Astrocyte of the spinal cord (primary cell): ENCODE results near the gene TFR2.
A peak's percentile ranks its signal among the peaks of the same experiment; 100 is the strongest.

ENCODE experiments used
- DNase-seq: peaks from one replicate; pipeline ENCODE4 v3.0.0; 2011; ENCODE audit warnings: low read depth, low spot score
- H3K4me3 ChIP-seq: 2 replicates; pipeline ENCODE4 v1.5.1; 2011; ENCODE audit warnings: low read depth, mild to moderate bottlenecking, low read length, moderate library complexity
- in situ Hi-C: cut with HindIII; loops from 2 replicates; pipeline ENCODE4 v1.10.0; 2017; ENCODE audit warnings: low sequenced_read_pairs
- TF ChIP-seq, protein P1 (sequence below): IDR thresholded peaks from 2 replicates; pipeline ENCODE4 v1.5.1; 2012; ENCODE audit warnings: low read depth, mild to moderate bottlenecking, low read length, inconsistent platforms

TFR2 gene

DNA sequence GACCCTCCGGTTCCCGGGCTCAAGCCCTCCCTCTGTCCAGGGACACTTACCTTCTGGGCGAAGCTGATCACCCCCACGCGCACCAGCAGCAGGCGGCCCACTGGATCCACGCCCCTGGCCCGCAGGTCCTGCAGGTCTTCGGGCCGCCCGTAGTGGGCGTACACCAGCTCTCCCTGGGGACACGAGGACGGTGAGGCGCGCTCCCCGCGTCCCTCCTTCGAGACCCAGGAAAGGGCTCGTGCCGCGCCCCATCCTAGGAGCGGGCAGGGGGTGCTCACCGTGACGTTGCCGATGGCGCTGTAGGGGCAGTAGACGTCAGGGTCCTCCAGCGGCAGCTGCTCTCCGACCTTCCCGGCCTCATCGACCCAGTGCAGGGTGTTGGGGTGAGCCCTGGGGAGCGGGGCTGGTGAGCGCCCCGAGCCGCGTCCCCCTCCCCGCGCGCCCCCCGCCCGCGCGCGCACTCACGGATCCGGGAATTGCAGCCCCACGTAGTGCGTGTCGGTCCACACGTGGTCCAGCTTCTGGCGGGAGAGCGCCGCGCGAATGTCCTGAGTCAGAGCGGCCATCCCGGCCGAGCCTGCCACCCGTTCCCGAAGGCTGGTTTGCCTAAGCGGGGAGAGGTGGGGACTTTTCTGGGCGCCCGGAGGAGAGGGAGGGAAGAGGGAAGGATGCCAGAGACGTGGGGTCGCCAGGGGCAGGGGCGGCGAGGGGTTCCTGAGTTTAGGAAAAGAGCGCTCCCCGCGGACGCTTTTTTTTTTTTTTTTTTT is 8.2 kb downstream of the TFR2 start:
- peak overlapping the region; percentile 22 for H3K4me3 ChIP-seq
- DNase-seq = peak; percentile 5
- in situ Hi-C loops = no loop called here
- TF ChIP-seq, protein P1, sequence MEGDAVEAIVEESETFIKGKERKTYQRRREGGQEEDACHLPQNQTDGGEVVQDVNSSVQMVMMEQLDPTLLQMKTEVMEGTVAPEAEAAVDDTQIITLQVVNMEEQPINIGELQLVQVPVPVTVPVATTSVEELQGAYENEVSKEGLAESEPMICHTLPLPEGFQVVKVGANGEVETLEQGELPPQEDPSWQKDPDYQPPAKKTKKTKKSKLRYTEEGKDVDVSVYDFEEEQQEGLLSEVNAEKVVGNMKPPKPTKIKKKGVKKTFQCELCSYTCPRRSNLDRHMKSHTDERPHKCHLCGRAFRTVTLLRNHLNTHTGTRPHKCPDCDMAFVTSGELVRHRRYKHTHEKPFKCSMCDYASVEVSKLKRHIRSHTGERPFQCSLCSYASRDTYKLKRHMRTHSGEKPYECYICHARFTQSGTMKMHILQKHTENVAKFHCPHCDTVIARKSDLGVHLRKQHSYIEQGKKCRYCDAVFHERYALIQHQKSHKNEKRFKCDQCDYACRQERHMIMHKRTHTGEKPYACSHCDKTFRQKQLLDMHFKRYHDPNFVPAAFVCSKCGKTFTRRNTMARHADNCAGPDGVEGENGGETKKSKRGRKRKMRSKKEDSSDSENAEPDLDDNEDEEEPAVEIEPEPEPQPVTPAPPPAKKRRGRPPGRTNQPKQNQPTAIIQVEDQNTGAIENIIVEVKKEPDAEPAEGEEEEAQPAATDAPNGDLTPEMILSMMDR = peak; percentile 32

DNA sequence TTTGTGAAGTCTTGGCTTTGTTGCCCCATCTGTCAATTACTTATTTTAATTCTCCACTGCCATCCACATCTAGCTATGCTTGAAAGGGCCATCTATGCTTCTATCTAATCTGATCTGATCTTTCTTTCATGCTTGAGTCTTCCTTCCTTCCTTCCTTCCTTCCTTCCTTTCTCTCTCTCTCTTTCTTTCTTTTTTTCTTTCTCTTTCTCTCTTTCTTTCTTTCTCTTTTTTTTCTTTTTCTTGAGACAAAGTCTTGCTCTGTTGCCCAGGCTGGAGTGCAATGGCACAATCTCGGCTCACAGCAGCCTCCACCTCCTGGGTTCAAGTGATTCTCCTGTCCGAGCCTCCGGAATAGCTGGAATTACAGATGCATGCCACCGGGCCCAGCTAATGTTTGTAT is 11.3 kb downstream of the TFR2 start:
- no peak for DNase-seq
- TF ChIP-seq, protein P1 = no peak
- in situ Hi-C loops = no loop called here
- H3K4me3 ChIP-seq = no peak overlapping the region

DNA sequence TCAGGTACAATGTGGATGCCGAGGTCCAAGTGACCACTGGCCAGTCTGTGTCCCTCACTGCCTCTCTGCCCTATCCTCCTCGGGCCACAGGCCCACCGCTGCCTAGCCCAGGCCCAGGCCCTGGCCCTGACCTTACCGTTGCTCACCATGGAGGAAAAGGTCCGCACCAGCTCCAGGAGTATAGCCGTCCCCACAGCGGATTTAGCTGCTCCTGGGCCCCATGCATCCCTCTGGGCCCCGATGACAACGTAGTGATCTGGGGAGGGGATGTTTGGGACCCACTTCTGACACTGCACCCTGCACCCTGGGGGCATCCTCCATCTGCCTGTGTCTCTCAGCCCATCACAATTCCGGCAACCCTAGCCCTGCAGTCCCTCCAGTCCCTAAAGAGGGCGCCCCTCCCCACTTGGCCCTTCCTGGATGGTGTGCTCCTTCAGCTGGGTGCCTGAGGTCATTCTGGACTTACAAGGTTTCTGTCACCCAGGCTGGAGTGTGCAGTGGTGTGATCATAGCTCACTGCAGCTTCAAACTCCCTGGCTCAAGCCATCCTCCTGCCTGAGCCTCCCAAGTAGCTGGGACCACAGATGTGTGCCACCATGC is 12.1 kb downstream of the TFR2 start:
- in situ Hi-C loops = no loop called here
- no peak for DNase-seq

DNA sequence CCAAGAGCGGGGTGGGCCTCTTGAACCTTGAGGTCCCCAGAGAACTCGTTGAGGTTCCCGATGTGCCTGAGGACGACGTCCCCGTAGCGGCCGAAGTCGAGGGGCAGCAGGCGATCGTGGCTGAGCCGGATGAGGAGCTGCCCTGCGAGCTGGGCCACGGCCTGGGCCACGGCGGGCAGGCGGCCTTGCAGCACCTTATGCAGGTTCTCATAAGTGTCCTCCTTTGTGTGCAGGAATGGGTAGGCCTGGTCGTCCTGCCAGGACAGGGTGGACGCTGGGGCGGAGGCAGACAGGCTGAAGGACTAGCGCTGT is 14.2 kb downstream of the TFR2 start:
- DNase-seq = no peak
- H3K4me3 ChIP-seq = no peak overlapping the region
- TF ChIP-seq, protein P1 = no peak
- in situ Hi-C loops = no loop called here

More for the DNA sequence above, 12.1 kb downstream of the TFR2 start:
- TF ChIP-seq, protein P1 = peak; percentile 28
- H3K4me3 ChIP-seq = no peak overlapping the region

DNA sequence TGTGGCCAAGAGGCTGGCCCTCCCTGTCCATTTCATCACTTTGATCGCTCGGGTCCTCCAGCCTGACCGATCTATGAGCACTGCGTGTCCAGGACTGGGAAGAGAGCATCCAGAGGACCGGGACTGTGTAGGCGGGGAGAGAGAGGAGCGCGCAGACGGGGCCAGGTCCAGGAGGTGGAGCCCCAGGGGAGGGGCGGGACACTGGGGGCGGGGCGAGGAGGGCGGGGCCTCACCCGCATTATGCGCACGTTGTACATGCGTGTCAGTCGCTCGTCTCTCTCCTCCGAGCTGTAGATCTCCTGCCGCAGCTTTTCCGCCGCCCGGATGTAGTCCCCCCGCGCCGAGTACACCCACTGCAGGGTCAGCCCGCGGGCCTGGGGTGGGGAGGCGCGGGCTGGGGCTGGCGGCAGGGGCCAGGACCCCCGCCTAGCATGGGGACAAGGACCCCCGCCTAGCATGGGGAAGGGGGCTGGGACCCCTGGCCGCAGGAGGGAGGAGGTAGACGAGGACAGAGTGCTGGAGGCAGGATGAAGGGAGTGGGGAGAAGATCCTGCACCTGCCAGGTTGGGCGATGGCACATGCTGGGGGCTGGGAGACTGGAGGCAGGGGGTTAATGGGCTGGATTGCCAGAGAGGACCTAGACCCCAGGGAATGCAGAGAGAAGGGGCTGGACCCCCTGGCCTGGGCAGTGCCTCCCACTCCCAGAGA is 14.7 kb downstream of the TFR2 start:
- in situ Hi-C loops = no loop called here
- peak overlapping the region; percentile 13 for H3K4me3 ChIP-seq
- DNase-seq = peak; percentile 73
- TF ChIP-seq, protein P1 = no peak

DNA sequence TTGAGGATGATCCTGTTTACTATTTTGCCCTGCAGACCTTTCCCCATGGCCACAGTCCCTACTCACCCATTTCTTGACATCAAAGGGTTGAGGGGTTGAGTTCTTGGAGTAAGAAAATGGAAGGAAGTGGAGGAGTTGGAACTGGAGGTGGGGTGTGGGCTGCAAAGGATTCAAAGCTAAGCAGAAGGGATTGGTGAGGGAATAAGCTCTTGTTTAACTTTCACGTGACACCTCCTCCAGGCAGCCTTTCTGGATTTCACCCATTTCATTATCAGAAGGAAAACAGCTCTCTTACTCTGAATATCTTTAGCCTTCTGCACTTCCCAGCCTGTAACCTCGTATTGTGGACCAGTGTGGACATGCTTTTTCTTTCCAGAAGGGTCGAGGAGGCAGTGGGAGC is 15.3 kb downstream of the TFR2 start:
- TF ChIP-seq, protein P1 = no peak
- in situ Hi-C loops = no loop called here
- no peak overlapping the region for H3K4me3 ChIP-seq
- DNase-seq = no peak
